Stimulated activated CD8-positive, alpha-beta memory T cell treated with anti-CD3 and anti-CD28 coated beads, Interleukin-7, amount 100 ng/mL, for 24 hours (primary cell): ENCODE data around the gene ATG2B.
"Not testable (repeated sequence)": the region's sequence is repeated elsewhere in the genome, so short reads cannot be mapped to it uniquely, and the experiment has no call there.

Experiments used
- DNase-seq: peaks from one replicate; pipeline ENCODE4 v3.0.0-alpha.2; 2020; ENCODE audit warnings: low read depth

The ATG2B gene

GRCh38 chr14:96380735-96381134 is 17.6 kb upstream of the ATG2B start:
- DNase-seq, result no peak

- no peak for DNase-seq
These were observed 13.0 kb upstream of the ATG2B start for GRCh38 chr14:96376093-96376492.

GRCh38 chr14:96373538-96373937 is 10.4 kb upstream of the ATG2B start:
- DNase-seq, result no peak

DNA sequence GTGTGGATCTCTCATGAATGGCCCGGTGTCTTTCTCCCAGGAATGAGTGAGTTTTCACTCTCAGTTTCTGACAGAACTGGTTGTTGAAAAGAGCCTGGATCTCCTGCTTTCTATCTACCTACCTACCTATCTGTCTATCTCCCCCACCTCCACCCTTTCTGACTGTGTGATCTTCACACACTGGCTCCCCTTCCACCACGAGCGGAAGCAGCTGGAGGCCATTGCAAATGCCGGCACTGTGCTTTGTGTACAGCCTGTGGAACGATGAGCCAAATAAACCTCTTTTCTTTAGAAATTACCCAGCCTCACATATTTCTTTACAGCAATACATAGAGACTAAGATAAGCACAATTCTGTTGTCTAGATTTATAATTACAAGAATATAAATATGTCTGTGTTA is 7.4 kb upstream of the ATG2B start:
- DNase-seq, result no peak

GRCh38 chr14:96368534-96368933 is 5.4 kb upstream of the ATG2B start:
- no peak for DNase-seq

GRCh38 chr14:96364962-96365361 is 1.8 kb upstream of the ATG2B start:
- DNase-seq, result no peak

GRCh38 chr14:96363751-96364336 is 703 bp upstream of the ATG2B start:
- peak; percentile 4 for DNase-seq

GRCh38 chr14:96362071-96362964 is 823 bp downstream of the ATG2B start:
- peak; percentile 13 for DNase-seq

- DNase-seq, result no peak
These were observed 3.2 kb downstream of the ATG2B start for GRCh38 chr14:96359959-96360358.

DNA sequence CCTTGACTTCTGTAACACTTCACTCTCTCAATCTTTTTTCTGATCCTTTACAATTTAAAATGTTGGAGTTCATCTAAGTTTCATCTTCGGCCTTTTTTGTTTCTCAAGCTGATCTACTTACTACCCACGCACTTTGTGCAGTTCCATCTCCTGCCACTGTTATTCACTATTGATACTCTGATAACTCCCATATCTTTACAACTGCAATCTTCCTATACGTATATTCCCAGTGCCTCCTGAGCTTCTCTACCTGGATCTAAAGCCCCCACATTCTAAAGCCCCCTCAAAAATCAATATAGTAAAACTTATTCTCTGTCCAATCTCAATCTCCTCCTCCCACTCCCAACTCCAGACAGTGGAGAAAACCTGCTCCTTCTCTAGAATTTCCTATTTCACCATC is 5.9 kb downstream of the ATG2B start:
- DNase-seq, result no peak

GRCh38 chr14:96354246-96354645 is 8.9 kb downstream of the ATG2B start:
- DNase-seq, result no peak

GRCh38 chr14:96352708-96353107 is 10.4 kb downstream of the ATG2B start:
- DNase-seq, result no peak

DNA sequence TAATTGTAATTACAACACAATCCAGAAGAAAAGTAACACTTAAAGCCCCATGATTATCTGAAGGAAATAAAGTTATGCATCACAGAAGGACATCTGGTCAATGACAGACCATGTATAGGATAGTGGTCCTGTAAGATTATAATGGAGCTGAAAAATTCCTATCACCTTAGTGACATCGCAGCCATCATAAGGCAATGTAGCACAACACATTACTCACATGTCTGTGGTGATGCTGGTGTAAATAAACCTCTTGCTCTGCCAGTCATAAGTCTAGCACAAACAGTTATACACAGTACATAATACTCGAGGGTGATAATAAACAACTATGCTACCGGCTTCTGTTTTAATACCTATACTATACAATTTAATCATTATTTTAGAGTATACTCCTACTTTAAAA is 11.2 kb downstream of the ATG2B start:
- DNase-seq, result no peak

DNA sequence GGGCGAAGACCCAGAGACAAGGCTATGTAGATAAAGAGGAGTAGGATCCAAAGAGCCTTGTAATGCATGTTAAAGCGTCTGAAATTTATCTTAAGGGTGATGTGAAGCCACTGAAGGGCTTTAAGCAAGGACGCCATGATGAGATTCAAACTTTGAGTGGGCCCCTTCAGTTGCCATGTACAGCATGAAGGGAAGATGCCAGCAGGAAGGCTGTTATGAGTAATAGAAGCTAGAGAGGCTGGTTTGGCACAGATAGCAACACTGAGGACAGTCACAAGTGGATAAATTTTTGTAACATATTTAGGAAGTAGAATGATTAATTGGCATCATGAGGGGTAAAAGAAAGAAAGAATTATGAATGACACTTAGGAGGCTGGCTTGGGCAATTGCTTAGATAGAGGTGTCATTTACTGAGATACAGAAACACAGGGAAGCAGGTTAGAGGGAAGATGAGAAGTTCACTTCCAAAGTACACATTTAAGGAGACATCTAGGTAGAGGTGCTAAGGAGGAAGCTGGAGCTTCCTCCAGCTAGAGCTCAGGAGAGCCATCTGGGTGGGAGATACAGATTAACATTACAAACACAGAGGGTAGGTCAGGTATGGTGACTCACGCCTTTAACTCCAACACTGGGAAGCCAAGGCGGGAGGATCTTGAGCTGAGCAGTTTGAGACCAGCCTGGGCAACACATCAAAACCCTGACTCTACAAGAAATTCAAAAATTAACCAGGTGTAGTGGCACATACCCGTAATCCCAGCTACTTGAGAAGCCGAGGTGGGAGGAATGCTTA is 13.7 kb downstream of the ATG2B start:
- no peak for DNase-seq

- not testable (repeated sequence) for DNase-seq
These were observed 15.2 kb downstream of the ATG2B start for GRCh38 chr14:96347957-96348356.

- no peak for DNase-seq
These were observed 17.5 kb downstream of the ATG2B start for GRCh38 chr14:96345669-96346068.

DNA sequence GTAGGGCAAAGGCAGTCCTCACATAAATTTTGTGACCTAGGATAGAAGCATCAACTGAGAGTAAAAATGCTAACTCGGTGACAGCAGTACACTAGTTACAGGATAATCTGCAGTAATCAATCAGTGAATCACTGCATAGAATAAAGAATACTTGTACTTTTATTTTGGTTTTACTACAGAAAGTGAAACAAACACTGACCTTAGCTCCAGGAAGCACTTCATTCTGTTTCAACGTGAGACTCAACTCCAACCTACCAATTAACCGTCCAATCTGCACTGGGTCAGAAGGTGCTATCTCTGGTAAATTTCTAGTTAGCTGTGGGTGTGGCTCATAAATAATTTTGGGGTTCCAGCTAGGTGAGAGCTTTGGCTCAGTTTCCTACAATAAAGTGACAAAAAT is 21.8 kb downstream of the ATG2B start:
- no peak for DNase-seq

- DNase-seq, result no peak
These were observed 24.6 kb downstream of the ATG2B start for GRCh38 chr14:96338551-96338950.

DNA sequence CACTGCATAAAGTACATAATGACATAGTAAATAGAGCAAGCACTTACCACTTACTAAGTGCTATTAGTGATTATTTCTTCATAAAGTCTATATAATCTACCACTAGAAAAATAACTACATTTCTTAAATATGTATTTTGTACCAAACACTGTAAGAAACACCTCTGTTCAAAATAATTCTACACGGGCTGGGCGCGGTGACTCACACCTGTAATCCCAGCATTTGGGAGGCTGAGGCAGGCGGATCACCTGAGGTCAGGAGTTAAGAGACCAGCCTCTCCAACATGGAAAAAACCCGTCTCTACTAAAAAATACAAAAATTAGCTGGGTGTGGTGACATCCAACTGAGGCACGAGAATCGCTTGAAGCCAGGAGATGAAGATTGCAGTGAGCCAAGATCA is 38.9 kb downstream of the ATG2B start:
- DNase-seq, result no peak

DNA sequence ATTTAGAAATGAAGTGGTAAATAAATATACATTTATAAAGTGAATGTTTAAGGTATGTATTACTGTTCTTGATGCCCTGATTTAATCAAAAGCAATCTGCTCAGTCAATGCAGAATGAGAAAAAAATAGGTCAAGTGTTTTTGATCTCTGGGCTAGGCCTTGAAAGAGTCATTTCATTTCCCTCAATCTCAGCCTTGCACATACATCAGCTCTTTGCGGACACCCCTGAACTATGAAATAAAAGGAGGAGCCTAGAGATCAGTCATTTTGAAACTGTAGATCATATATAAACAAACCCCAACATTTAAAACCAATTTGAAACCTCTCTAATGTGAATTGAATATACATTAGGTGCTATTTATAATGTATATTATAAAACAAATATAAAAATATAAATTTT is 42.5 kb downstream of the ATG2B start:
- DNase-seq, result no peak

- DNase-seq, result no peak
These were observed 44.3 kb downstream of the ATG2B start for GRCh38 chr14:96318836-96319235.

DNA sequence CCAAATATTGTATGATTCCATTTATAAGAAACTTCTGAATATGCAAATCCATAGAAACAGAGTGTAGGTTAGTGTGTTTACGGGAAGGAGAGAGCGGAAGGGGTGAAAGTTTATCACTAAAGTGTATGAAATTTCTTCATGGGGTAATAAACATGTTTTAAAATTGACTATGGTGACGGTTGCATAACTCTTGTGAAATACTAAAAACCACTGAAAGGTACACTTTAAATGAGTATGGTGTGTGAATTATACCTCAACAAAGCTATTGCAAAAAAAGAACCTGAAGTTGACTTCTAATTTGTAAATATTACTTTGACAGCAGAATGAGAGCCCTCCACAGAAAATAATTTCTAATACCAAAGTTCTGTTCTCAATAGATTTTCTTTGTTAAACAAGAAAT is 47.1 kb downstream of the ATG2B start:
- DNase-seq, result no peak

DNA sequence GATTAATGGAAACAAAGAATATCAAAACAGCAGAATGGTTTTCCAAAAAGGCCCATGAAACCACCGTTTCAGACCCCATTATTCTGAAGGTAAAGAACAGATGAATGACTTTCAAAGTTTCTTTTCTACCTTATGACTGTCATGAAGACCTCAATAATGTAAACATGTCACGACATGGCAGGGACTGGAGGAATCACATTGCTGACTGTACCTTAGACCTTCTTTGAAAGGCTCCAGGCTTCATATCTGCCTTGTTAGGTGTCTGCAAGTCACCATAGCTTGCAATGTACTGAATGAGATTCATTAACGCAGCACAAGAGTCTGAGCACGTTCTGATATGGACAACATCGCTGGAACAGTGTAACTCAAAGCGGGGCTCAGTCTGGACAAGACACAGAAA is 52.2 kb downstream of the ATG2B start:
- DNase-seq, result no peak
